H1 (cell line): ENCODE measurements around the gene TMEM18. TPM values are rescaled to one million over a fixed set of nuclear protein-coding genes. Genes with fewer than 3 reads are reported as not detected.

Source experiments
- polyA plus RNA-seq, 7 experiments: library from polyadenylated mRNA; depleted of rRNA in 3 of 7; stranded (reverse) in 5 of 7; unstranded in 2 of 7; fragments of >200 nt in 5 of 7; fragments of 200-250 nt in 2 of 7; gene quantifications; 1 replicate in 5 of 7; 2 replicates in 1 of 7; 4 replicates in 1 of 7; pipeline versions ENCODE4 v1.2.1 to v1.2.3, GENCODE V29; 2011 to 2013; ENCODE audit warnings: missing spikeins in 2 of 7, mixed read lengths in 2 of 7
- total RNA-seq: library from RNA; stranded (reverse); fragmentation: NEBNext Ultra II Directional; extraction: Animal tissue kit (Norgen Biotek cat#: 25700); gene quantifications from 2 replicates; pipeline ENCODE4 v1.2.1, GENCODE V29; 2021
- TF ChIP-seq, protein P1 (sequence below): fragments of 300-600 bp; sonication (generic); IDR thresholded peaks from 2 replicates; pipeline ENCODE4 v1.7.1; 2012; ENCODE audit warnings: low read length, moderate library complexity, mild to moderate bottlenecking, inconsistent platforms; ENCODE audit not compliant: insufficient replicate concordance

The TMEM18 gene
- total and polyA plus RNA-seq, 2 of the 8 experiments (the other 6 are each of a cell fraction or from before 2014, with no cell fraction given), result 22.4 to 27.1 TPM

DNA sequence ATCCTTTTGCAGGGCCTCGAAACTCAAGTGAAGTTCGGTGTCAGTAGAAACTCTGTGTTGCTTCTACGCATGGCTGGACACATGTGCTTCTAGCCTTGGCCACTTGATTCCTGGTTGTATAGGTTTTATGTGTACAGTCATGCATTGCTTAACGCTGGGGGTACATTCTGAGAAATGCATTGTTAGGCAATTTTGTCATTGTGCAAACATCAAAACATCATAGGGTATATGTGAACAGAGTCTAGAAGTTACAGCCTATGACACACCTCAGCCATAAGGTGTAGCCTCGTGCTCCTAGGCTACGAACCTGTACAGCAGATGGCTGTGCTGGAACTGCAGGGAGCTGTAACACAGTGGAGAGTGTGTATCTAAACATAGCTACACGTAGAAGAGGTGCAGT is 39.4 kb downstream of the TMEM18 start (continued):
- TF ChIP-seq, protein P1, sequence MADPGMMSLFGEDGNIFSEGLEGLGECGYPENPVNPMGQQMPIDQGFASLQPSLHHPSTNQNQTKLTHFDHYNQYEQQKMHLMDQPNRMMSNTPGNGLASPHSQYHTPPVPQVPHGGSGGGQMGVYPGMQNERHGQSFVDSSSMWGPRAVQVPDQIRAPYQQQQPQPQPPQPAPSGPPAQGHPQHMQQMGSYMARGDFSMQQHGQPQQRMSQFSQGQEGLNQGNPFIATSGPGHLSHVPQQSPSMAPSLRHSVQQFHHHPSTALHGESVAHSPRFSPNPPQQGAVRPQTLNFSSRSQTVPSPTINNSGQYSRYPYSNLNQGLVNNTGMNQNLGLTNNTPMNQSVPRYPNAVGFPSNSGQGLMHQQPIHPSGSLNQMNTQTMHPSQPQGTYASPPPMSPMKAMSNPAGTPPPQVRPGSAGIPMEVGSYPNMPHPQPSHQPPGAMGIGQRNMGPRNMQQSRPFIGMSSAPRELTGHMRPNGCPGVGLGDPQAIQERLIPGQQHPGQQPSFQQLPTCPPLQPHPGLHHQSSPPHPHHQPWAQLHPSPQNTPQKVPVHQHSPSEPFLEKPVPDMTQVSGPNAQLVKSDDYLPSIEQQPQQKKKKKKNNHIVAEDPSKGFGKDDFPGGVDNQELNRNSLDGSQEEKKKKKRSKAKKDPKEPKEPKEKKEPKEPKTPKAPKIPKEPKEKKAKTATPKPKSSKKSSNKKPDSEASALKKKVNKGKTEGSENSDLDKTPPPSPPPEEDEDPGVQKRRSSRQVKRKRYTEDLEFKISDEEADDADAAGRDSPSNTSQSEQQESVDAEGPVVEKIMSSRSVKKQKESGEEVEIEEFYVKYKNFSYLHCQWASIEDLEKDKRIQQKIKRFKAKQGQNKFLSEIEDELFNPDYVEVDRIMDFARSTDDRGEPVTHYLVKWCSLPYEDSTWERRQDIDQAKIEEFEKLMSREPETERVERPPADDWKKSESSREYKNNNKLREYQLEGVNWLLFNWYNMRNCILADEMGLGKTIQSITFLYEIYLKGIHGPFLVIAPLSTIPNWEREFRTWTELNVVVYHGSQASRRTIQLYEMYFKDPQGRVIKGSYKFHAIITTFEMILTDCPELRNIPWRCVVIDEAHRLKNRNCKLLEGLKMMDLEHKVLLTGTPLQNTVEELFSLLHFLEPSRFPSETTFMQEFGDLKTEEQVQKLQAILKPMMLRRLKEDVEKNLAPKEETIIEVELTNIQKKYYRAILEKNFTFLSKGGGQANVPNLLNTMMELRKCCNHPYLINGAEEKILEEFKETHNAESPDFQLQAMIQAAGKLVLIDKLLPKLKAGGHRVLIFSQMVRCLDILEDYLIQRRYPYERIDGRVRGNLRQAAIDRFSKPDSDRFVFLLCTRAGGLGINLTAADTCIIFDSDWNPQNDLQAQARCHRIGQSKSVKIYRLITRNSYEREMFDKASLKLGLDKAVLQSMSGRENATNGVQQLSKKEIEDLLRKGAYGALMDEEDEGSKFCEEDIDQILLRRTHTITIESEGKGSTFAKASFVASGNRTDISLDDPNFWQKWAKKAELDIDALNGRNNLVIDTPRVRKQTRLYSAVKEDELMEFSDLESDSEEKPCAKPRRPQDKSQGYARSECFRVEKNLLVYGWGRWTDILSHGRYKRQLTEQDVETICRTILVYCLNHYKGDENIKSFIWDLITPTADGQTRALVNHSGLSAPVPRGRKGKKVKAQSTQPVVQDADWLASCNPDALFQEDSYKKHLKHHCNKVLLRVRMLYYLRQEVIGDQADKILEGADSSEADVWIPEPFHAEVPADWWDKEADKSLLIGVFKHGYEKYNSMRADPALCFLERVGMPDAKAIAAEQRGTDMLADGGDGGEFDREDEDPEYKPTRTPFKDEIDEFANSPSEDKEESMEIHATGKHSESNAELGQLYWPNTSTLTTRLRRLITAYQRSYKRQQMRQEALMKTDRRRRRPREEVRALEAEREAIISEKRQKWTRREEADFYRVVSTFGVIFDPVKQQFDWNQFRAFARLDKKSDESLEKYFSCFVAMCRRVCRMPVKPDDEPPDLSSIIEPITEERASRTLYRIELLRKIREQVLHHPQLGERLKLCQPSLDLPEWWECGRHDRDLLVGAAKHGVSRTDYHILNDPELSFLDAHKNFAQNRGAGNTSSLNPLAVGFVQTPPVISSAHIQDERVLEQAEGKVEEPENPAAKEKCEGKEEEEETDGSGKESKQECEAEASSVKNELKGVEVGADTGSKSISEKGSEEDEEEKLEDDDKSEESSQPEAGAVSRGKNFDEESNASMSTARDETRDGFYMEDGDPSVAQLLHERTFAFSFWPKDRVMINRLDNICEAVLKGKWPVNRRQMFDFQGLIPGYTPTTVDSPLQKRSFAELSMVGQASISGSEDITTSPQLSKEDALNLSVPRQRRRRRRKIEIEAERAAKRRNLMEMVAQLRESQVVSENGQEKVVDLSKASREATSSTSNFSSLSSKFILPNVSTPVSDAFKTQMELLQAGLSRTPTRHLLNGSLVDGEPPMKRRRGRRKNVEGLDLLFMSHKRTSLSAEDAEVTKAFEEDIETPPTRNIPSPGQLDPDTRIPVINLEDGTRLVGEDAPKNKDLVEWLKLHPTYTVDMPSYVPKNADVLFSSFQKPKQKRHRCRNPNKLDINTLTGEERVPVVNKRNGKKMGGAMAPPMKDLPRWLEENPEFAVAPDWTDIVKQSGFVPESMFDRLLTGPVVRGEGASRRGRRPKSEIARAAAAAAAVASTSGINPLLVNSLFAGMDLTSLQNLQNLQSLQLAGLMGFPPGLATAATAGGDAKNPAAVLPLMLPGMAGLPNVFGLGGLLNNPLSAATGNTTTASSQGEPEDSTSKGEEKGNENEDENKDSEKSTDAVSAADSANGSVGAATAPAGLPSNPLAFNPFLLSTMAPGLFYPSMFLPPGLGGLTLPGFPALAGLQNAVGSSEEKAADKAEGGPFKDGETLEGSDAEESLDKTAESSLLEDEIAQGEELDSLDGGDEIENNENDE, result no peak
